Calu3 (cell line): Measurements from ENCODE around the gene FEN1. TPM values are rescaled to one million over a fixed set of nuclear protein-coding genes. Genes with fewer than 3 reads are reported as not detected.

ENCODE experiments used
- BruUV-seq: library from RNA; stranded (reverse); fragments of 400-500 nt; replicated peaks from 2 replicates; lab custom pipeline; 2021; lab: Mats Ljungman, UMichigan
- CTCF ChIA-PET: fragments of 300-600 bp; sonication (Branson Sonifier 250); formaldehyde crosslinking; loops from one replicate; lab custom pipeline; 2022; ENCODE audit warnings: antibody characterized with exemption; lab: Charles Lee
- DNase-seq: peaks from one replicate; pipeline ENCODE4 v3.0.0; 2022
- H3K27ac Mint-ChIP-seq: one replicate; pipeline ENCODE4 v1.8.0; 2022; ENCODE audit warnings: mixed read lengths; ENCODE audit not compliant: unreplicated experiment
- H3K27me3 Mint-ChIP-seq: one replicate; pipeline ENCODE4 v1.8.0; 2022; ENCODE audit warnings: mixed read lengths; ENCODE audit not compliant: unreplicated experiment
- H3K36me3 Mint-ChIP-seq: one replicate; pipeline ENCODE4 v1.8.0; 2022; ENCODE audit warnings: mild to moderate bottlenecking, moderate library complexity, mixed read lengths; ENCODE audit not compliant: insufficient read depth, unreplicated experiment
- H3K4me1 Mint-ChIP-seq: one replicate; pipeline ENCODE4 v1.8.0; 2022; ENCODE audit warnings: mild to moderate bottlenecking, low read depth, mixed read lengths; ENCODE audit not compliant: unreplicated experiment
- H3K4me3 Mint-ChIP-seq: one replicate; pipeline ENCODE4 v1.8.0; 2022; ENCODE audit warnings: mild to moderate bottlenecking, low read depth, moderate library complexity, mixed read lengths; ENCODE audit not compliant: unreplicated experiment
- H3K9me3 Mint-ChIP-seq: one replicate; pipeline ENCODE4 v1.8.0; 2022; ENCODE audit warnings: low read depth, mixed read lengths; ENCODE audit not compliant: unreplicated experiment
- CTCF ChIP-seq: fragments of 200-600 bp; IDR thresholded peaks from one replicate; pipeline ENCODE4 v1.8.0; 2022; ENCODE audit warnings: antibody characterized with exemption; ENCODE audit not compliant: unreplicated experiment
- intact Hi-C: fragments of 100-400 bp; cut with micrococcal nuclease; formaldehyde crosslinking; loops from one replicate; pipeline ENCODE4 v1.10.0; 2022; ENCODE audit not compliant: unreplicated experiment
- total RNA-seq: library from RNA; stranded (reverse); gene quantifications from 2 replicates; pipeline ENCODE4 v1.2.3, GENCODE V29; 2022

Gene FEN1
- total RNA-seq, 1 experiment from 2014 or later: 72.4 TPM

GRCh38 chr11:61762798-61763197, 29.9 kb upstream of the FEN1 start:
- TF ChIP-seq CTCF: no peak
- DNase-seq: no peak
- H3K4me1 Mint-ChIP-seq: peaks cover 34% of the 10 kb centered on the region
- no TSS peak for BruUV-seq
- intact Hi-C loops: no loop called here
- no peaks in the 10 kb centered on the region for H3K27me3 Mint-ChIP-seq
- H3K27ac Mint-ChIP-seq: no peak overlapping the region
- no peak overlapping the region for H3K4me3 Mint-ChIP-seq
- CTCF ChIA-PET: interaction anchor here (0.6 kb wide), 1 partner anchor 20 kb away, joined by 3 read pairs; no protein-coding TSS in a partner anchor
- H3K9me3 Mint-ChIP-seq: no peaks in the 10 kb centered on the region
- H3K36me3 Mint-ChIP-seq: peaks cover 17% of the 10 kb centered on the region

DNA sequence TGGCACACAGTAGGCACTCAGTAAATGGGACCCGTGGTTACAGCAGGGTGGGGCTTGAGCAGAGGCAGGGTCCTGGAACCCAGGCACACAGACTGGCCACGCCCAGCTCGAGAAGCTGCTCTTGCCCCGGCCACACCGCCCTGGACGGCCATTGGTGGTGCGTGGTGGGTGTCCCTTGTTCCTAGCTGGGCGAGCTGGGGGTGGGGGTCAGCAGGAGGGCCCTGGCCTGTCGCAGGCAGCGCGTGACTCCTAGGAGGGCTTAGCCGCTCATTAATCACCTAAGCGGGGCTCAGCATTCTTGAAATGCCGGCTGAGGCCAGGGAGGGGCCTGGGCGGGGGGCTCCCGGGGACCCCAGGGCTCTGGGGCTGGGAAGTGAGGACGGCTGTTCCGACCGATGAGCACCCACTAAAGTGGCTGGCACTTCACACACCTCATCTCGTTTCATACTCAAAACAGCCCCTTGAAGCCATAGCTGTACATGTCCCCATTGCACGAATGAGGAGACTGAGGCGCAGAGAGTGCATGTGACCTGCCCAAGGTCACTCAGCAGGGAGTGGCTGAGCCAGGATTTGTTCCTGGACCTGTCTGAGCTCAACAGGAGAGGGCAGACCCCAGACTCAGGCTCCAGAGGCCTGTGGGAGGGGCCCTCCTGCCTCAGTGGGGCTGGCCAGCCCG, 28.6 kb upstream of the FEN1 start:
- Mint-ChIP-seq H3K9me3 (no peaks in the 10 kb centered on the region), H3K27ac (no peak overlapping the region), H3K36me3 (peaks cover 13% of the 10 kb centered on the region), H3K4me3 (no peak overlapping the region), H3K4me1 (peaks cover 25% of the 10 kb centered on the region), H3K27me3 (no peaks in the 10 kb centered on the region)
- CTCF ChIA-PET: no interaction called here
- no TSS peak for BruUV-seq
- no peak for DNase-seq
- intact Hi-C loops: no loop called here
- no peak for TF ChIP-seq CTCF

- H3K36me3 Mint-ChIP-seq: peaks cover 13% of the 10 kb centered on the region
- intact Hi-C loops: no loop called here
- no peak overlapping the region for H3K27ac Mint-ChIP-seq
- no peak for TF ChIP-seq CTCF
- H3K9me3 Mint-ChIP-seq: no peaks in the 10 kb centered on the region
- no TSS peak for BruUV-seq
- no peak for DNase-seq
- no peaks in the 10 kb centered on the region for H3K27me3 Mint-ChIP-seq
- H3K4me3 Mint-ChIP-seq: no peak overlapping the region
- H3K4me1 Mint-ChIP-seq: peaks cover 19% of the 10 kb centered on the region
- CTCF ChIA-PET: interaction anchor here (0.5 to 0.6 kb wide), 2 partner anchors 11 to 153 kb away, joined by 3 read pairs; partner anchors contain the start of gene RAB3IL1
Observed at GRCh38 chr11:61764606-61765260, 28.0 kb upstream of the FEN1 start.

DNA sequence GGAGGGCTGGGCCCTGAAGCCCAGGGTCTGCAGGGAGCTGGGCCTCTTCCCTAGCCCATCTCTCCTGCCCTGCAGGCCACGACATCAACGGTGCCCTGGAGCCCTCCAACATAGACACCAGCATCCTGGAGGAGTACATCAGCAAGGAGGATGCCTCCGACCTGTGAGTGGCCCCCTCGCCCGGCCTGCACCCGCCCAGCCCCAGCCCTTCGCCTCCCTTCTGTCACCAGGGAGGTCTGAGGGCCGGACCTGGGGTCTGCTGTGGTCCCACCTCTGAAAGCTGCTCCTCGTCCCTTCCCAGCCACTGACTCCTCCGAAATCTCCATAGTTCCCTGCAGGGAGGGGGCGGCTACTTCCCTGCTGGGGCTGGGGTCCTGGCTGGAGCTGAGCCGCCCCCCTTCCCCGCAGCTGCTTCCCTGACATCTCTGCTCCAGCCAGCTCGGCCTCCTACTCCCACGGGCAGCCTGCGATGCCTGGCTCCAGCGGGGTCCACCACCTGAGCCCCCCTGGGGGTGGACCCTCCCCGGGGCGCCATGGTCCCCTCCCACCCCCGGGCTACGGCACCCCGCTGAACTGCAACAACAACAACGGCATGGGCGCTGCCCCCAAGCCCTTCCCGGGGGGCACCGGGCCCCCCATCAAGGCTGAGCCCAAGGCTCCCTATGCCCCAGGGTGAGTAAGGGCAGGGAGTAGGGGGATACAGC, 27.0 kb upstream of the FEN1 start:
- CTCF ChIA-PET: interaction anchor here (0.6 to 0.7 kb wide), 2 partner anchors 10 to 44 kb away, joined by 3 read pairs; no protein-coding TSS in a partner anchor
- BruUV-seq: no TSS peak
- peaks cover 9% of the 10 kb centered on the region for H3K4me1 Mint-ChIP-seq

More for the DNA sequence above, 27.0 kb upstream of the FEN1 start:
- no peak for TF ChIP-seq CTCF
- no peak for DNase-seq
- Mint-ChIP-seq H3K27ac (no peak overlapping the region), H3K4me3 (no peak overlapping the region), H3K9me3 (no peaks in the 10 kb centered on the region), H3K27me3 (no peaks in the 10 kb centered on the region), H3K36me3 (peaks cover 13% of the 10 kb centered on the region)
- intact Hi-C loops: no loop called here
